ENCODE results near the gene EEPD1.
A peak's percentile ranks its signal among the peaks of the same experiment; 100 is the strongest.

Gene EEPD1

GRCh38 chr7:36284456-36285090 lies 131.5 kb downstream of the EEPD1 start:
- DNase-seq, result no peak

GRCh38 chr7:36285276-36285675 lies 132.2 kb downstream of the EEPD1 start:
- no peak for DNase-seq

GRCh38 chr7:36286226-36286625 lies 133.2 kb downstream of the EEPD1 start:
- DNase-seq, result no peak

DNA sequence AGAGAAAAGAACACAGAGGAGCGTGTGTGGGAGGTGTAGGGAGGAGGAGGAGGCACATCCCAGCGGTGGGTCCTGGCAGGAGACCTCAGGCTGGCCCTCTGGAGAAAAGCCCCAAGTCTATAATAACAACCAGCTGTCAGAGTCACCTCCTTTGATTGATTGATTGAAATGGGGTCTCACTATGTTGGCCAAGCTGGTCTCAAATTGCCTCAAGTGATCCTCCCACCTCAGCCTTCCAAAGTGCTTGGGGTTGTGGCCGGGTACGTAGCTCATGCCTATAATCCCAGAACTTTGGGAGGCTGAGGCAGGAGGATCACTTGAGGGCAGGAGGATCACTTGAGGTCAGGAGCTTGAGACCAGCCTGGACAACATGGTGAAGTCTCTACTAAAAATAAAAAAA lies 133.6 kb downstream of the EEPD1 start:
- DNase-seq, result no peak

DNA sequence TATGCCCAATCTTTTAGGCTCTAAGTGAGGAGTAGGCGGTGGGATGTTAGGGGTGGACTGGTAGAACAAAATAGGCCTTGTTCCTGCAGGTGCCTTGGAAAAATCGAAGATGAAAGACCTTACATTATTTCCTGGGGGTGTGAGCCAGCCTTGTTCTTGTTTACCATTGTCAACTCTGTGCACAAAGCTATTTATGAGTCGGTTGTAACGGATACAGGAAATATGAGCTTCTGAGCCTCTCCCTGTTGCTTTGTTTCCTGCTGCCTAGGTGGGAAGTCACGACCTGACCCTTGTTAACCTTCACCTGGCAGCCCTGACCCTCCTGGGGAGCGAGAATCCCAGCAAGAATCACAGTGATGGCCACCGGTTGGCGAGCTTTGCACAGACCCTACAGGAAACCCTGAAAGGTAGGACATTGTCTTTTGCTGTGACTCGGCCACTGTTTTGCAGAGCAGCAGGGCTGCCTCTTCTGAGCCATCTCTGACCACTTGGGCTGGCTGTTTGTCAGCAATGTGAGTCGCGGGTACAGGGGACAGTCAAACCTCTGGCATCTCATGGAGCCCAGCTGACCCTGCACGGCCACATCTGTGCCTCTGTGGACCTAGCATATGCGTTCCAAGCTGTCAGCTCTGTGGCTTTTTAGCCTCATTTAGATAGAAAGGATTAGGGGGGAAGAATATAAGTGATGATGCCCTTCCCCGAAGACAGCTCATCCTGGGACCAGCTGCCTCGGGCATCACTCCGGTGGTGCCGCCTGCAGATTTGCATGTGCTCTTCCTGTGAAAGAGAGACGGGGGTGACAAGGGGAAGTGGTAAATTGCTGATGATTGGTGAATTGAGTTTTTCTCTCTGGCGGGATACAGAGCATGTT lies 134.6 kb downstream of the EEPD1 start:
- DNase-seq, result no peak

DNA sequence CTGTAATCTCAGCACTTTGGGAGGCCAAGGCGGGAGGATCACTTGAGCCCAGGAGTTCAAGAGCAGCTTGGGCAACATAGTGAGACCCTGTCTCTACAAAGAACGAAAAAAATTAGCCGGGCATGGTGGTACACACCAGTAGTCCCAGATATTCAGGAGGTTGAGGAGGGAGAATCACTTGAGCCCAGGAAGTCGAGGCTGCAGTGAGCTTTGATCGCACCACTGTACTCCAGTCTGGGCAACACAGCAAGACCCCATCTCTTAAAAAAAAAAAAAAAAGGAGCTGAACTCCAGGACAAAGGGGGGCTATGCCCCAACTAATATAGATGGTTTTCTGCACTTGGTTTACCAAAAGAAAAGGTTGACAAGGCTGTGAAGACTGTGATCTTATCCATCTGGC lies 135.4 kb downstream of the EEPD1 start:
- no peak for DNase-seq

DNA sequence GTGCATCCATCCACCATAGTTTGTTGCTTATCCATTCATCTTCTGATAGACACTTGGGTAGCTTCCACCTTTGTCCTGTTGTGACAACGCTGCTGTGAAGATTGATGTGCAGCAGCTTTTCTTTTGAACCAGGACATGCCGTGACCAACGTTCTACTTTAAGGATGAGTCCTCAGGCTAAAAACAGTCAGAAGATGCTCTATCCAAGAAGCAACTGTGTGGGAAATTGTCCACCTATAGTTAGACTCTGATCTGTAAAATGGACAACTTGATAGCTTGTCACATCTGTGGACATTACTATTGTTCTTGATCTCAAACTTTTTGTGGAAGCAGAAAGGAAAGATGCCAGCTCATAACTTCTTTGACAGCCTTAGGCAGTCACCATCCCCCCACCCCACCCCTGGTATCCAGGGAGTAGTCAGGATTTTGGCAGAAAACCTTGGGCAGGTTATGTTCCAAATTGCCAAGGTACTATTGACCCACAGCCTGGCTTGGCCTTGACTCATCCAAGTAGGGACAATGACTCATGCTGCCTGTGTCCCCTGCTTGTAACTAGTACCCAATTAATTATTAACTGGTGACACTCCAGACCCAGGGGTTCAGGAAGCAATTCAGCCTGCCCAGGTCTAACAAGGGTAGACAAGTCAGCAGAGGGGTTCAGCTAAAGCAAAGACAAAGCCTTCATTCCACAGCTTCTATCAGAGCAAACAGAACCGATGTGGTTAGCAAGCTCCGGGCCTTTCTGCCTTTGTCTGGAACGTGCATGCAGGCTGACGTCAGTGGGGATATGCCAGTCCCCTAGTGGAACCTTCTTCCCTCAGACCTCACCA lies 137.0 kb downstream of the EEPD1 start:
- DNase-seq, result no peak

DNA sequence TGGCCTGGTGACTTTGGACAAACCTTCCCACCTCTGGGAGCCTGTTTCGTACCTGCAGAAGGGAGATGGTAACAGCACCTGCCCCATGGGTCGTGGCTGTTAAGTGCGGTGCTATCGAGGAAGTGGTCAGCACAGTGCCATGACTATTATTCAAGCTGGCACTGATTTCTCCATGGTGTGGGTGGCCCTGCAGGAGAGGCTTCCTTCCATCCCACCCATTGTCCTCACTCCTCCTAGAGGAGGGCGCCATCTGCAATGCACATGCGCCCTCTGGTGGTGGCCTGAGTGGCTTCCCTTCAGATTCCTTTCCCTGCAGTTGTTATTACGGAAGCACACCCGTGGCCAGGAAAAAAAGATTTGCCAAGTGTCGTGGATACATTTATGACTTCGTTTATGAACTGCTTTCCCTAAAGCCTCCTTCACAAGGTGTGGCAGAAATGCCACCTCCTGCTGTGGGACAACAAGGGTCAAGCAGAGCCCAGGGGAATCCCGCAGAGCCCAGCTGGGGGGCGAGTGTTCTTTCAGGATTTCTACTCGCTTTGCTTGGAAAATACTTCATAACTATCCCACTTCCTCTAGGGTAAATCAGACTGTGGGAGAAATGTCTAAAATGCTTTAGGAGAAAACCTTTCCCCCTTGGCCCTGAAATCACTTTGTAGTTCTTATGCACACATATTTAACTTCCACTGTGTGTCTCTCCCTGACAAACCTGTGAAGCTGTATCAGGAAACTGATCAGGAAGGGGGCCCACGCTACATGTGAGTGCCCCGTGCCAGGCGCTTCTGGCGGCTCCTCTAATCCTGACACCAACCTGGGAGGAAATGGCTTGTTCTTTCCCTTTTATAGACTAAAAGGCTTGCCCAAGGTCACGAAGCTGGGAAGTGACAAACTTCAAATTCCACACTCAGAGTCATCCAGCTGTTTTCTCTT lies 138.6 kb downstream of the EEPD1 start:
- peak; percentile 58 for DNase-seq

GRCh38 chr7:36295090-36295489 lies 142.0 kb downstream of the EEPD1 start:
- DNase-seq, result no peak

DNA sequence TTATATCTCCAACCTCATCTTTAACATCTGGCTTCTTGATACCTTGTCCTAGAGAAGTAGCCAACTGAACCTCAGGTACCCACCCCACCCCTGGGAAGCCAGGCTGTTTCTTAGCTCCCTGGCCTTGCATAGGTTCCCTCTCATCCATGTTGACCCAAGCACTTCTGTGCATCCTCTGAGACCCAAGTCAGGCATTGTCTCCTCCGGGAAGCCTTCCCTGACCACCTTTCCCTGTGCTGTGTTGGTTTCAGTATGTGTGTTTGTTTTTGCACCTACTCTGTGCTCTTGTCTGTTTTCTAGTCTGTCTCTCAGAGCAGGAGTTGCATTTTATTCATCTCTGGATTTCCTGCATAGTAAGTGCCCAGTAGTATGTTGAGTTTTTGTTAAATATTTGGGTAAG lies 143.2 kb downstream of the EEPD1 start:
- DNase-seq, result no peak

DNA sequence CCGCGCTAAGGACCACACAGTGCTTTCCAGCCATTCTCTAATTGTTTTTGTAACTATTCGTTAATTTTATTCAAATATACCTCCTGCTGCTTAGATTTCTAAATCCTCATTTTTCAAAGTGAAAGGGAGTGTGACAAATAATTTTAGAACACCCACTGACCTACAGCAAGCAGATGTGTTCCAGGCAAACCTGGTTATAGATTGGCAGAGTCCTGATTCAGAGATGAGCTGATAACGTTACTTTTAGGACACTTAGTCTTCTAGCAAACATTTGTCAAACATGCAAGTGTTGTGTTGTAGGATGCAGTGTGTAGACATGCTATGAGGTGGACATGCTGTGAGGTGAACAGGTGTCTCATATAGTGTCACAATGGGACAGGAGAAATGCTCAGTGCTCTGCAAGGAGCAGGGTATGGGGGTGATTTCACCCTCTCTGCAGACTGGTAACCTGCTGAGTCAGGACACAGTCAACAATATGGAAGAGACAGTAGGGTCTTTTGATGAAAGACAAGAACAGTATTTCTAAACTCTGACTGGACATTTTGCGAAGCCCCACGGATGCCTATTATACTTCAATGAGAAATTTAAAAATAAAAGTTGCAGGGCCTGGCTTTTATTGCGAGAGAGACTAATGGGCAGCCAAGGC lies 144.4 kb downstream of the EEPD1 start:
- DNase-seq, result no peak

DNA sequence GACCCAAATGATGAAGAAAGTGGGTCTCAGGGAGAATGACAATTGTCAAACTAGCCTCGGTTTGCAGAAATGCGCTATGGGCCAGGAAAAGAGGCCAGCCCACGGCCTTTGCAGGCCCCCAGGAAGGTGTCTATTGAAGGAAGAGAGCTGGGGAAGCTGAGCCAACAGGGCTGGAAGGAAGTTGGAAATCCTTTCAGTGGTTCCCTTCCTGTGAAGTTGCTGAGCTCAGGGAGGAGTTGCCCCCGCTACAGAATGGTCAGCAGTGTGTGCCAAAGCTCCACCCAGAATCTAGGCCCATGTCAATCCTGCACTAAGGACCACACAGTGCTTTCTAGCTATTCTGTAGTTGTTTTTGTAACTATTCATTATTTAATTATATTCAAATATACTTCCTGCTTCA lies 145.1 kb downstream of the EEPD1 start:
- DNase-seq, result no peak

GRCh38 chr7:36299223-36299774 lies 146.2 kb downstream of the EEPD1 start:
- no peak for DNase-seq

DNA sequence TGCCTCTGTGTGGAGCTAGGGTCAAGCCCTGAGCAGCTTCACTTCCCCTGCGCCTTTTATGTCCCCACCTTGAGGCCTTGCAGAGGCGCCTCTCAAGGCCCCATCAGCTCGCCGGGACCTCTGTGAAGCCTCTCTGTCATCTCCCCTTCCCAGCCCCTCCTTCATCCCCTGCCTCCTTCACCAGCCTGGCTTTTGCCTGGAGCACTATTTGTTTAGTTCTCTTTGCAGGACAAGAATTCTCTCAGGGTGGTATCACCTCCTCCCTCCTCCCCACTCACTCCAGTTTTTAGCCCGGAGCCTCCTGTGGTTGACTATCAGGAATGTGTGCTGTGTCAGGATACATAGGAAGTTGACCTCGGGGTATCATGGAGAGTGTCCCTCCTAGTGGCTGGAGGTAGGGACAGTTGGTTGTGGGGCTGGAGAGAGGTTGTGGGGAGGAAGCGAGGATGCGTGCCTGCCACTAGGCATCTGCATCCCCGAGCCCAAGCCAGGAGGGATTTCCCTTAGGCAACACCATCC lies 146.8 kb downstream of the EEPD1 start:
- DNase-seq, result no peak

DNA sequence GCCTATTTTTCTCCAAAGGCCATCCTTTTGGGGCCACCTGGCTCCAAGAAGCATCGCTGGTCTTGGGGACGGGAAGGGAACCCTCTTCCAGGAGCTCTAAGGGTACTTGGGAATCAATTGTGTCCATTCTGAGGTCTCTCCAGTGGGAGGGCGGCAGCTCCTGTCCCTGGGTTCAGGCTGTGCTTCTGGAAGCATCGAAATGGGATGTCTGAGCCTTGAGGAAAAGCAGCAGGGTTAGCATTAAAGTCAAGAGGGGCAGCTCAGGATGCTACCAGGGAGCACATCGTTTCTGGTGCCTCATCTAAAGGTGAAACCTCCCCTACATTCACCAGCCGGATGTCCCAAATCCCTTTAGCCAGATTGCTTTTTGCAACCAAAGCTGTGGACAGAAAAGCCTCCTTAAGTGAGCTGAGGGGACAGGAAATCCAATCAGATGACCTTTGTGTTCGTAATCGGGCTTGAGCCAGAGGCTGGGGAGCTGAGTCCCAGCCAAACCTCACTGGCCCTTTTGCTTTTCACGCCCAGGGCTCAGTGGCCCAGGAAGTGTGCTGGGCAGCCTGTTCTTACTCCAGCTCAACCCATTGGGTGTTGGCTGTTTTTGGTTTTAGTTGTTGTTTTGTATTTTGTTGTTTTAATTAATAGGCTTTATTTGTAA lies 147.8 kb downstream of the EEPD1 start:
- no peak for DNase-seq

DNA sequence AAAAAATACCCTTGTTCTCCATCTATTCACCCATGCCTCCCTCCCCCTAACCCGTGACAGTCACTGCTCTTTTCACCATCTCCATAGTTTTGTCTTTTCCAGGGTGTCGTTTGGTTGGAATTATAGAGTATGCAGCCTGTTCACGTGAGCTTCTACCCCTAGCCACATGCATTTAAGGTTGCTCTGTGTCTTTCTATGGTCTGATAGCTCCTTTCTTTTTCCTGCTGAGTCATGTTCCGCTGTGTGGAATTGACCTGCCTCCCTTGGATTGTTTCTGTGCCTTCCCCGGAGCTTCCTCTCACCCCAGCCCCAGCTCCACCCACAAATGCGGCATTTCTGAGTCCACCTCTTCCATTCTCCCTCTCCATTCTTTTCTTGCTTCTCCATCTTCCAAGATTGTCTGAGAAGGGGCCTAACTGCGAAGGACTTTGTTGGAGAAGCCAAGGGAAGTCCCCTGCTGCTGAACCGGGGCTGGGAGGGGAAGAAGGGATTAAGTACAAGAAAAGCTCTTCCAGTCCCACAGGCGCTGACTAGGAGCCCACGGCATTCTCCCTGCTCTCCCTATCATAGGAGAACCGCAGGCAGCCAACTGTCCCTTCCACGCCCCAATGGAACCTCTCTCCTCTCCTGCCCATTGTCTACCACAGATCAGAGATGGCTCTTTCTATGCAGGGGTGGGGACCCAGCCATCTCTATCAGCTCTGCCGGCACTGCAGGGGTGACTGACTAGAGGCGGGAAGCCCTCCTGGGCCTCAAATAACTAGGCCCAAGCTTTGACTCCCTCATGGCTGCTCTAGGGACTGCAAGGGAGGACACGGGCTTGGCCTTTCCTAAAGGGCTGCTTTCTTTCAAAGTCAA lies 149.1 kb downstream of the EEPD1 start:
- no peak for DNase-seq

GRCh38 chr7:36303202-36304098 lies 150.4 kb downstream of the EEPD1 start:
- no peak for DNase-seq

GRCh38 chr7:36304099-36304425 lies 151.0 kb downstream of the EEPD1 start:
- DNase-seq, result no peak

DNA sequence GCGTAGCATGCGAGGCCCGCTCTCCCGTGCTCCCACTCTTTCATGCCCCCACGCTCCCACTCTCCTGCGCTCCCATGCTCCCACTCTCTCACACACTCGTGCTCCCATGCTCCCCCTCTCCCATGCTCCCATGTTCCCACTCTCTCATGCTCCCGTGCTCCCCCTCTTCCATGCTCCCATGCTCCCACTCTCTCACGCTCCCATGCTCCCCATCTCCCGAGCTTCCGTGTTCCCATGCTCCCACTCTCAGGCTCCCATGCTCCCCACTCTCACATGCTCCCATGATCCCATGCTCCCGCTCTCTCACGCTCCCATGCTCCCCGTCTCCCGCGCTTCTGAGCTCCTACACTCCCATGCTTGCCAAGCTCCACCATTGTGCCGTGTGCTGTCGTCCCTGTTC lies 152.2 kb downstream of the EEPD1 start:
- no peak for DNase-seq

Measured in NCI-H510A (cell line).